GM21447 (cell line): ENCODE measurements around the gene SLC18A3.

Experiments
- ATAC-seq: cut with Tn5 transposase; IDR thresholded peaks from one replicate; pipeline ENCODE4 v1.9.1; 2021; ENCODE audit not compliant: unreplicated experiment

SLC18A3 gene

DNA sequence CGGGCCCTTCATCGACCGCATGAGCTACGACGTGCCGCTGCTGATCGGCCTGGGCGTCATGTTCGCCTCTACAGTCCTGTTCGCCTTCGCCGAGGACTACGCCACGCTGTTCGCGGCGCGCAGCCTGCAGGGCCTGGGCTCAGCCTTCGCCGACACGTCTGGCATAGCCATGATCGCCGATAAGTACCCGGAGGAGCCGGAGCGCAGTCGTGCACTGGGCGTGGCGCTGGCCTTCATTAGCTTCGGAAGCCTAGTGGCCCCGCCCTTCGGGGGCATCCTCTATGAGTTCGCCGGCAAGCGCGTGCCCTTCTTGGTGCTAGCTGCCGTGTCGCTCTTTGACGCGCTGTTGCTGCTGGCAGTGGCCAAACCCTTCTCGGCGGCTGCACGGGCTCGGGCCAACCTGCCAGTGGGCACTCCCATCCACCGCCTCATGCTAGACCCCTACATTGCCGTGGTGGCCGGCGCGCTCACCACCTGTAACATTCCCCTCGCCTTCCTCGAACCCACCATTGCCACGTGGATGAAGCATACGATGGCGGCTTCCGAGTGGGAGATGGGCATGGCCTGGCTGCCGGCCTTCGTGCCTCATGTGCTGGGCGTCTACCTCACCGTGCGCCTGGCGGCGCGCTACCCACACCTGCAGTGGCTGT, 1.2 kb downstream of the SLC18A3 start:
- ATAC-seq = no peak

DNA sequence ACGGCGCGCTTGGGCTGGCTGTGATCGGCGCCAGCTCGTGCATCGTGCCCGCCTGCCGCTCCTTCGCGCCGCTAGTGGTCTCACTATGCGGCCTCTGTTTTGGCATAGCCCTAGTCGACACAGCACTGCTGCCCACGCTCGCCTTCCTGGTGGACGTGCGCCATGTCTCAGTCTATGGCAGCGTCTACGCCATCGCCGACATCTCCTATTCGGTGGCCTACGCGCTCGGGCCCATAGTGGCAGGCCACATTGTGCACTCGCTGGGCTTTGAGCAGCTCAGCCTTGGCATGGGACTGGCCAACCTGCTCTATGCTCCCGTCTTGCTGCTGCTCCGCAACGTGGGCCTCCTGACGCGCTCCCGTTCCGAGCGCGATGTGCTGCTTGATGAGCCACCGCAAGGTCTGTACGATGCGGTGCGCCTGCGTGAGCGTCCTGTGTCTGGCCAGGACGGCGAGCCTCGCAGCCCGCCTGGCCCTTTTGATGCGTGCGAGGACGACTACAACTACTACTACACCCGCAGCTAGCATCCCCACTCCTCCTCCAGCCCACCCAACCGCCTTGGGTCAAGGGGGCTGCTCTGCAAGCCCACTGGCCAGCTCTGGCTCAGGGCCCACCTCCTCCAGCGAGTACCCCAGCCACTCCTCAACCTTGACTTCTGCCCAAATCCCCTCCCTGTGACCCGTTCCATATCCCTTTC, 1.9 kb downstream of the SLC18A3 start:
- ATAC-seq = no peak

DNA sequence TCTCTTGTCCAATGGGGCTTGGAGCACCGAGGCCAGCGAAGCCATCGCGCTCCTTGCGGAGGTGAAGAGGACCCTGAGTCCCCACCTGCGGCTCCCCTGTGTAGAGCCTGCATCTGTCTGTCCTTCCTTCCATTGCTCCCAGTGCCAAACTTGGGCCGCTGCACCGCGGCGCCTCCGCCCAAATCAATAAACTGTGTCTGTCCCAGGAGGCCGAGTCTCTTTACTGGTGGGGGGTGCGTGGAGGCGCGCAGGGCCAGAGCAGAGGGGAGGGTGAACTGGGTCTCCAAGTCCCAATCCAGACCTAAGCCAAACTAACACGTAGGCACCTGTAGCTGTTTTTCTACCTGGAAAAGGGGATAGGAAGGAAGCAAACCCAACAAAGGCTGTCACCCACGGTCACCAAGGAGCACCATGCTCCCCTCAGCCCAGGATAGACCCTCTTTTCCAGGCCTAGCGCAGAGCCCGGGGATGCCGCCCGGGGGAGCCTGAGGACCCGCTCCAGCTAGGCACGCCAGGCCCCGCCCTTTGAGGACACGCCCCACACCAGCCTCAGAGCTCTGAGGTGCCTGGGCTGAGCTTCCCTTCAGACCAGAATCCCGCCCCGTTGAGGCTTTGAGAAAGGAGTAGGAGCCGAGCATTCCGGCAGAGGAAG, 2.5 kb downstream of the SLC18A3 start:
- no peak for ATAC-seq

DNA sequence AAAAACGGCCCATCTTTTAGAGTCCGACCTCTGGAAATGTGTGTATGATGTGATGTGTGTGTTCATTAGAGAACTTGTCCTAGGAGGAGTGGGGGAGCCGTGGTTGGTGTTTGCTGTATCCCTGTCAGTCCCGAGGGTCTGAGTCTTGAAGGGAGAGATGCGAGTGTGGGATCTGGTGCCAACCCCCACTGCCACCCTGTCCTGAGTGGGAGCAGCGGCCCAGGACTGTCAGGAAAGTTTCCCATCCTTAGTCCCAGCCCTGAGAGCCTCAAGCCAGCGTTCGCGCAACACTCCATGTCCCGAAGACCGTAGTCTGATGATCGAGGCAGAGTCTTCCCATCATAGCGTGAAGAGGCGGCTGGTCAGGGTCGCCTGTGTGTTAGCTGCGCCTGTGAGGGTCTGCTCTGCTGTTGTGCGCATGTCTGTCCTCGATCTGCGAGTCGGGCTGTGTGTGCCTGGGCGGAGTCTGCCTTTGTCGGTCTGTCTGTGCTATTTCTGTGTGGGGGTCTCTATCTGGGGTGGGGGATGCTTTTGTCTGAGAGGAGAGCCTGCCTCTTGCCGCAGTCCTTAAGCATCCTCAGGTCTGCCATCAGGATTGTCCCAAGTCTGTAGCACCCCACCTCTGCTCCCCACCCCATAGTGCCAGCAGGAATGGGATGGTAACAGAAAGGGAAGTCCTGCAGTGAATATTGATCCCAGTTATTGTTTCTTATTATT, 3.2 kb downstream of the SLC18A3 start:
- no peak for ATAC-seq

DNA sequence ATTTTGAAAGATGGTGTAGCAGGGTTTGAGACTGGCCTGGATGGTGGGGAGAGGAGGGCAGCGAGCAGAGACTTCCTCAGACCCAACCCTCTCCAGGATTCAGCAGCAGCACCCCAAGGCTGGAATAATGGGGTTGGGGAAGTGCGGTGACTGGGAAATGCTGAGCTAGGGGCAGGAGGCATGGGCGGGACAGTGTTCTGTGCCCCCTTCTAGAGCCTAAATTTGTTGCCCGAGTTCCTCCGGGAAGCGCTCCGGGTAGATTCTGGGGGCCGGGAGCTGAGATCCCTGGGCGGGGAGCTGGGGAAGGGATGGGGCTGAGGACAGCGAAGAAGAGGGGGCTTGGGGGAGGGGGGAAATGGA, 3.8 kb downstream of the SLC18A3 start, which contains the start of gene CHAT:
Gene CHAT, plus strand, starts transcription at position 156 of the 360 bp plus-strand sequence. Its CDS starts 153 bp downstream, at position 309.
- no peak for ATAC-seq

DNA sequence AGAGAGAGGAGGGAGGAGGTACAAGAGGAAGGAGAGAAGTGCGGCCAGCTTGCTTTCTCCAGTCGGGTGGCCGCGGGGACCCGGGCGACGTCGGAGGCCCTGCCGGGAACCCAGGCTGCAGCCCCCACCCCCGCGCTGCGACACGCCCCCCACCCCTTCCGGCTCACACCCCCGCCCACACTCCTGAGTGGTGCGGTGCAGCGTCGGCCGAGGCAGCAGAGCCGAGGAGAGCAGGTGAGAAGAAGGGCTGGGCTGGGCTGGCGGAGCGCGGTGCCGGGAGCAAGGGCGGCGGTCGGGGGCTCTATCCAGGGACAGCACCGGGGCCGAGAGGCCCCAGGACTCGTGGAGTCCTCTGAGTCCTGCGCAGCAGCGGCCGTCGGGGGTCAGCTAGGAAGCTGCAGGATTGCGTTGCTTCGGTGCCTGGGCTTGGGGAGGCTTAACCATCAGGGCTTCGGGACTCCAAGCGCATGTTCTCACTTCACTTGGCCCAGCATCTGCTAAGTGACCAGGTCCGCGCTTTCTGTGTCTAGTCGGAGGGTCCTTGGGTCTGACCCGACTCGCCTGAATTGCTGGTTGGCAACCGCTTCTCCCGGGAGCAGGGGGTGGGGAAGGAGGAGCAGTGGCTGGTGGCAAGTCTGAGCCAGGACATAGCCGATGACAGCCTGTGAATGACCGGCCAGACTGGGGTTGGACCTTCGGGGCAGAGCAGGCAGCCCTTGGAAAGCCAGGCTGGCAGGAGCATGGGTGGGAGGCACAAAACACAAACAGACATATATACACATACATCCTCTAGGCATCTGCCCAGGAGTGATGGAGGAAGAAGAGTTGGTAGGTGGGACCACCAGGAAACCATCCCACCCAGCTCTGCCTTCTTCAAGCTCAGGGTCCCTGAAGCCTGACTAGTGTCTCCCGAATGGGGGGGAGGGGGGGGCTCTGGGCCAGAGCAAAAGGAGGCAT, 4.4 kb downstream of the SLC18A3 start:
- ATAC-seq = no peak

DNA sequence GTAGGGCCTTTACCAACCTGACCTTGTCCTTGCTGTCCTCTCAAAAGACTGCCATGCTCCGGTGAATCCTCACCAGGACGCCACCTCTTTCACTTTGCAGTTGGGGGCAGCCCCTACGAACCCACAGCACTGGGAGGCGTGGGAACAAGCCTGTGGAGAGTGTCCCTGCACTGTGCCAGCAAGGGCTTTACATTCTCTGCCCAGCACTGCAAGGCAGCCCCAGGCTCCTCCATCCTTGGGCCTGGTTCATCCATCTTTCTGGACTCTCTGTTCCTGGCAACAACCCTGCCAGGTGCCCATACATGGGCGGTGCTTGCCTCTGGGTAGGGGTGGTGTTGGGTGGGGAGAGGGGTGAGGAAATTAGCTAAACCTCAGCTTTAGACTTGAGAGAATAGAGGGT, 5.1 kb downstream of the SLC18A3 start:
- no peak for ATAC-seq

DNA sequence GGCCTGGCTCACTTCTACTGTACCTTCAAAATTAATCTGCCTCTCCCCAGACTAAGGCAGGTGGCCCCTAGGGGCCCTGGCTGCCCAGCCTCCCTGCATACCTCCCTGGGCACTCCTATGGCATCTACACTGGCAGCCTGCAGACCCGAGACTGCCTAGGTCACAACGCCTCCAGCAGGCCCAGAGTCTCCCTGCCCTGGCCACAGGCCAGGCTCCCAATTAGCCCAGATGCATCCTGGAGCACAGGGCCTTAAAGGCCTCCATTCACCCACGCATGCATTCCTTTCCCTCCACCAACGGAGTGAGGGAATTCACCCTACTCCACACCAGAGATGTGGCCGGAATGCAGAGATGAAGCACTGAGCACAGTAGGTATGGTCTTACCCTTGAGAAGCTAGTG, 5.6 kb downstream of the SLC18A3 start:
- no peak for ATAC-seq

DNA sequence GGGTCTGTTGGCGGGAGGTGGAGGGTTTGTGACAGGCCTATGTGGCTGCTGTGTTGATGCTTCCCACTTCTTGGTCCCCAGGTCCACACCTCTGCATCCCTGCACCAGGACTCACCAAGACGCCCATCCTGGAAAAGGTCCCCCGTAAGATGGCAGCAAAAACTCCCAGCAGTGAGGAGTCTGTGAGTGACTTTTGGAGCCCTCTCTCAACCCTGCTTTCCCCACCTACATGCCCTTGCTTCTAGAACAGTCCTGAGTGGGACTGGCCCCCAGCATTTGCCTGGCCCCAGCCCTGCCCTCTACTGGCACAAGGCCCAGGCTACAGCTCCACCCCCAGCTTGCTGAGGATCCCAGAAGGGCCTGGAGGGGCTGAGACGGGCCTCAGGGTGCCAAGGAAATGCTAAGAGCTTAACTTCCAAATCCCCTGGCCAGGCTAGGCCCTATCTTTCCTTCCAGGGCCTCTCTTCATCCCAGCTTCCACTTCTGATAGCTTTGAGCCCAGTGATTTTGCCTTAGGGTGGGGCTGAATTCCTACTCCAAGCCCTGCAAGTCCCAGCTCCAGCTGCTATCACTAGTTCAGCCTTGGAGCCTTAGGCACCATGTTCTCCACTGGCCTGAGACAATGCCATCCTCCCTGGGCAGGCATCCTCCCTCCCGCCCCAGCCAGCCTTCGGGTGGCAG, 6.5 kb downstream of the SLC18A3 start:
- no peak for ATAC-seq

DNA sequence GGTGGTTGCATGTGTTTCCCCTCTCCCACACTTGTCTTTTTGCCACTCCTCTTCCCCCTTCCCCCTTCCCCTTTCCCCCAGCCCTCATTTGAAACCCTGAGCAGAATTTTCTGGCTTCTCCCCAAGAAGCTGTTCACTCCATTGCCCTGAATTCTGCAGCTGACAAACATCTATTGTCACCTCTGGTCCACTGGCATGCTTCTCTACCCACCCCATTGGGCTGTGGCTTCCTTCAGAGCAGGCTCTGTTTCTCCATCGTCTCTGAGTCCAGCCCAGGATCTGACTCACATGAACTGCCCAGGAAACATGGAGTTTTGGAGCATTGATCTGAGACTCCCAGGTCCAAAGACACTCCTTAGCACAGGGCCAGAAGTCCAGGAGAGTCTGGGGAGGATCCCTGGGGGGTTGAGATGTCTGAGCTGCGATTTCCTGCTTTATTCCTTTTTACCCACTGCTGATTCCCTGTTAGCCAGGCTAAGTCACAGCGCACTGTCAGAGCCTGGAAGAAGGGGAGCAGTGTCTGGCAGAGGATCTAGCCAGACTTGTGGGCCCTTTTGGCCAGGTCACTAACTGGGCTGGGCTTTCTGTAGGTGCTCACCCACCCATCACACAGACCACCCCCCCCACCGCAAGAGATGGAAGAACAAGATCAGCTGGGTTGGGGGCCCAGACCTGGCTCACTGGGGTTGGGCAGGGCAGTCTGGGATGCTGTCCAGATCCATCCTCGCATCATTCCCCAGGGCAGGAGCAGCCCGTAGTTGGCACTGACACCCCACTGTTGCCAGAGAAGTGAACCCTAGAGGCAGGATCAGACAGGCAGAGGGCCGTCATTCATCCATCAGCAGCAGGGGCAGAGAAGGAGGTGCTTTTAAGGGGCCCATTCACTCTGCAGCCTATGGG, 7.3 kb downstream of the SLC18A3 start:
- no peak for ATAC-seq

DNA sequence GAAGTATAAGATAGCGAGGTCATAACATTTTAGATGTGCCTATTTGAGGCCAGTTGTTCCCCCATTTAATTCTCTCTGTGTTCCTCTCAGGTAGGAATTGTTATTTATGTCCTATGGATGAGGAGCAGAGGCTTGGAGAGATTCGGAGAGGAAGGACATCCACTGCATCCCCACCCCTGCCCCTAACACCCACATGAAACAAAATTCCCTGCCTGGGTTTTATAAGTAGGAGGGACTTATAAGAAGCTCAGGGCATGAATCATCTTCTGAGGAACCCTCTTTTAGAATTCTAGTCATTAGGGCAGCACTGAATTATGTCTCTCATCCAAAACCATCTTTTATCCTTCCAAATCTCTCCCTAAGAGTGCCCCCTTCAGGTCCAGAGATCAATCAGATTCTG, 8.7 kb downstream of the SLC18A3 start:
- no peak for ATAC-seq

DNA sequence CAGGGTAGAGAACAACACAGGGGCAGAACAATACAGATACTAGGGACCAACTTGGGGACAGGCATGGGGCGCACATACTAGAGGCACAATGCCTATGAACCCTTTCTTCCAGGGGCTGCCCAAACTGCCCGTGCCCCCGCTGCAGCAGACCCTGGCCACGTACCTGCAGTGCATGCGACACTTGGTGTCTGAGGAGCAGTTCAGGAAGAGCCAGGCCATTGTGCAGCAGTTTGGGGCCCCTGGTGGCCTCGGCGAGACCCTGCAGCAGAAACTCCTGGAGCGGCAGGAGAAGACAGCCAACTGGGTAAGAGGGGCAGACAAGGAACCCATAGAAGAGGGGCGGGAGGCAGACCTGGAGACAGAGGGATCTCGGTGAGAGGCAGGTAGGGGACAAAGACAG, 9.5 kb downstream of the SLC18A3 start:
- ATAC-seq = no peak

DNA sequence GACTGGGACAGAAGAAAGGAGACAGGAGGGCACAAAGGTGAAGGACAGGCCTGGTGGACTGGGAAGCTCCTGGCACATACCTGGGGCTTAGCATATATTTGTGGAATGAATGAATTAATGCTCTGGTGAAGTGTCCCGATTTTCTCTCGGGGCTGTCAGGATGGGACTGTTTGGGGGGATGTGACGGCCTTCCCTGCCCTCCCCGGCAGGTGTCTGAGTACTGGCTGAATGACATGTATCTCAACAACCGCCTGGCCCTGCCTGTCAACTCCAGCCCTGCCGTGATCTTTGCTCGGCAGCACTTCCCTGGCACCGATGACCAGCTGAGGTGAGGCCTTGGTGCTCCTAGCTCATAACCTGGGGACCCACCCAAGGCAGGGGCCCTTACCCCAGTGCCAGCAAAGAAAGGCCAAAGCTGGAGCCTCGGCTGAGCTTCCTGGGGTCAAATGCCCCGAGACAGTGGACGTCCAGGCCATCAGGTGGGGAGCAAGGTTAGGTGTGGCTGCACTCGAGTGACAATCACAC, 10.2 kb downstream of the SLC18A3 start:
- ATAC-seq = no peak

DNA sequence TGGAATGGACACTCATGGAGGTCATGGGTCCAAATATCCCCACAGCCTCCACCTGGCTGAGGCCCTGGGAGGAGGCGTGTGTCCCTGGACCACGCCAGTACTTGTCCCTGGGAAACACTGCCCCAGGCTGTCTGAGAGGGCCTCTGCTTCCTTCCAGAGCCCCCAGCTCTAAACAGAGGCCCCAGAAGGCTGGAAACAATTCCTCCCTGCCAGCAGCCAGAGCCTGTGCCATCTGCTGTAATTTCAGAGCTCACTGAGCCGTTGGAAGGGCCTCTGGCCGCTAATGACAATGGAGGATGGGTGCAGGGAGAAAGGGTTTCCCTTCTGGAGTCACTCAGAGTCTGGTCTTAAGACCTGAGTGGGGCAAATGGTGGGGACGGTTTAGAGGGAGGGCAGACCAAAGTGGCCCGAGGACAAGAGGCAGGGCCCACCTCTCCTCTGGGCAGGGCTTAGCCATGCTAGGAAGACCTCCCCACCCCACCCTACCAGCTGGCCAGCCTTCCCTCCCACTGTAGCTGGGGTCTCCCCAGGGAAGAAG, 10.8 kb downstream of the SLC18A3 start:
- no peak for ATAC-seq

DNA sequence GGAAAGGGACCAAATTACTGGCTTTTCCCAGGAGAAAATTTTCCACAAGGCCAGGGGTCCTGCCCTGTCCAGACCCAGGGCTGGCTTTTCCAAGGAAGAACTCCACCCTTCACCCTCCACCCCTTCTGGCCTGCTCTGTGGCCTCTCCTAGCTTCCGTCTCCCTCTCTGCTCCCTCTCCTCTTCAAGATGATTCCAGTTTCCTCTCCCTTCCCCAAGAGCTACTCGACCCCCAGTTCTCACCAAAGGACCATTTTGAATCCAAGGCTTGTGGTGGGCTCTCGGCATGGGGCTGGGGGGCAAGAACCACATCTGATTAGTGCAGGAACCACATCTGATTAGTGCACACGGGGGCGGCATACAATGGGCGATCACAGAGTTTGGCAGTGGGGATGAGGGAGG, 11.5 kb downstream of the SLC18A3 start:
- no peak for ATAC-seq

DNA sequence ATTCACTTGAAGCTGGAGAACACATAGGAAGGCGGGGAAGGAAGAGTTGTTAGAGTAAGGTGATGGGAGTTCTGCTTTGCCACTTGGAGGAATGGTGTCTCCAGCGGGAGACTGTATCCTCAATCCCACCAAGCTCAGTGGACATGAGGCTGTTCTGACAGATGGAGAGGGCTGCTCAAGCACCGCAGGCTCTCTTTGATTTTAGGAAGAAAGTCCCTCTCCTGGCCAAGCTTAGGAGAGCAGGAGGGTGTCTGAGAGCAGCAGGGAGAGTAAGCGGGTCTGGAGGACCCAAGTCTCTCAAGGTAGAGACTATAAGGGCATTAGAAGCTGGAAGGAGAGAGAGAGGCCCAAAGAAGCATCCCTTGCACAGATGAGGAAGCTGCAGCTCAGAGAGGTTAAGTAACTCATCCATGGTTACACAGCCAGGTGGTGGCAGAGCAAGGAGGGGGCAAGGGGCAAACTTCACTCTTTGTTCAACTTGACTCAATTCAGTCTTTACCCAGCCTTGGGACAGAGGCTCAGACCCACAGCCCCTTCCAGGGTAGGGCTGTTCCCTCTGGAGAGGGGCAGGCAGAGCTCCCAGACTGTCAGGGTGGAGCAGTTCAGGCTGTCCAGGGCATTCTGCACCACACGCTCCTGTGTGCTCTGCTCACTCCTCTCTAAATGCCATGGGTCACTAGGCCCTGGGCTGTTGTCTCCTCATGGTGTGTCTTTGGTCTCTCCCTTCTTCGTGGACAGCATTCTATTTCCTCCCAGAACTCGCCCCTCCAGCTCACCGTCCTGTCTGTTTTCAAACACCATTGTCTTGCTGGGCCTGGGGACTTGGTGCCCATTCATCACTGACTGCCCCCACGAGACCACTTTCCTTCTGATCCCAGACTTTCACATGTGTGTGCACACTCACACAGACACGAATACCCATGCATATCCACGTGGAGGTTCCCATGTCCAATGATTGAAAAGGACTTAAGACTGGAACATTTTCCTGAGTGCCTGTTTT, 12.6 kb downstream of the SLC18A3 start:
- ATAC-seq = no peak

DNA sequence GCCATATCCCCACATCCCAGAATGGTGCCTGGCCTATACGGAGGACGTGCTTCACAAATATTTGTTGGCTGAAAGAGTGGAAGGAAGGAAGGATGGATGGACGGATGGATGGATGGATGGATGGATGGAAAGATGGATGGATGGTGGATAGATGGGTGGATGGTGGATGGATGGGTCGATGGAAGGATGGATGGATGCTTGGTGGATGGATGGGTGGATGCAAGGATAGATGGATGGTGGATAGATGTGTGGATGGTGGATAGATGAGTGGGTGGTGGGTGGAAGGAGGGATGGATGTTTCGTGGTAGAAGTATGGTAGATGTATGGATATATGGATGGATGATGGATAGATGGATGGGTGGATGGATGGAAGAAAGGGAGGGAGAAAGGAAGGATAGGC, 14.5 kb downstream of the SLC18A3 start:
- no peak for ATAC-seq
